Panc1 (cell line): ENCODE measurements around the gene TSPAN5. TPM values are rescaled to one million over a fixed set of nuclear protein-coding genes. Genes with fewer than 3 reads are reported as not detected.
"Not testable (repeated sequence)": the region's sequence is repeated elsewhere in the genome, so short reads cannot be mapped to it uniquely, and the experiment has no call there.

Source experiments
- ATAC-seq: fragments of 200-7000 bp; cut with Tn5 transposase; 2 replicates; pipeline ENCODE4 v1.9.1; 2020; ENCODE audit warnings: mild to moderate bottlenecking, moderate library complexity
- BruUV-seq: library from RNA; stranded (reverse); fragments of 400-500 nt; replicated peaks from 2 replicates; lab custom pipeline; 2021; lab: Mats Ljungman, UMichigan
- CTCF ChIA-PET: fragments of 300-600 bp; sonication (Branson Sonifier 250); formaldehyde crosslinking; loops from one replicate; lab custom pipeline; 2022; ENCODE audit warnings: antibody characterized with exemption; lab: Charles Lee
- POLR2A ChIA-PET: fragments of 300-600 bp; sonication (Branson Sonifier 250); formaldehyde crosslinking; loops from one replicate; lab custom pipeline; 2022; ENCODE audit warnings: antibody characterized with exemption; lab: Charles Lee
- DNase-seq: peaks from one replicate; pipeline ENCODE4 v3.0.0-alpha.2; 2010; ENCODE audit warnings: low read depth, low spot score
- H3K27ac ChIP-seq: 2 replicates; pipeline ENCODE4 v1.5.1; 2011; ENCODE audit warnings: mild to moderate bottlenecking, low read length, inconsistent platforms
- H3K27me3 ChIP-seq: fragments of 200-500 bp; sonication (Bioruptor generic); 2 replicates; pipeline ENCODE4 v1.6.0; 2014; ENCODE audit warnings: low read length, inconsistent platforms; ENCODE audit not compliant: control insufficient read depth, insufficient read depth
- H3K36me3 ChIP-seq: fragments of 200-500 bp; sonication (Bioruptor generic); 2 replicates; pipeline ENCODE4 v1.5.1; 2014; ENCODE audit warnings: inconsistent platforms, mild to moderate bottlenecking, low read length, moderate library complexity; ENCODE audit not compliant: control insufficient read depth, insufficient read depth
- H3K4me1 ChIP-seq: 2 replicates; pipeline ENCODE4 v1.5.1; 2011; ENCODE audit warnings: inconsistent platforms, mild to moderate bottlenecking, low read length, moderate library complexity; ENCODE audit not compliant: control insufficient read depth, insufficient read depth
- H3K4me3 ChIP-seq, 2 experiments: 2 replicates each; pipeline ENCODE4 v1.5.1; 2011 to 2012; ENCODE audit warnings: low read depth in 2 of 2, low read length in 2 of 2, mild to moderate bottlenecking in 2 of 2, inconsistent platforms in 1 of 2, moderate library complexity in 1 of 2
- H3K9me3 ChIP-seq: fragments of 200-500 bp; sonication (Bioruptor generic); 2 replicates; pipeline ENCODE4 v1.5.1; 2014; ENCODE audit warnings: low read depth, mild to moderate bottlenecking, inconsistent platforms, low read length, moderate library complexity; ENCODE audit not compliant: control insufficient read depth, insufficient read depth
- CTCF ChIP-seq: fragments of 450-650 bp; IDR thresholded peaks from 2 replicates; pipeline ENCODE4 v1.5.1; 2017; ENCODE audit warnings: mild to moderate bottlenecking
- POLR2AphosphoS5 ChIP-seq: IDR thresholded peaks from 2 replicates; pipeline ENCODE4 v1.6.1; 2012; ENCODE audit warnings: mild to moderate bottlenecking, low read depth, low read length, moderate library complexity
- REST ChIP-seq, 2 experiments: IDR thresholded peaks; 2 replicates each; pipeline ENCODE4 v1.6.1; 2011 to 2012; ENCODE audit warnings: low read depth in 2 of 2, control low read depth in 1 of 2, low read length in 1 of 2, mild to moderate bottlenecking in 1 of 2, moderate library complexity in 1 of 2; ENCODE audit not compliant: insufficient read depth in 1 of 2
- SIN3A ChIP-seq: IDR thresholded peaks from 2 replicates; pipeline ENCODE4 v1.6.1; 2012; ENCODE audit warnings: low read depth, mild to moderate bottlenecking, low read length, moderate library complexity, borderline replicate concordance; ENCODE audit not compliant: insufficient read depth
- TCF7L2 ChIP-seq: IDR thresholded peaks from 2 replicates; pipeline ENCODE4 v1.6.1; 2011; ENCODE audit warnings: mild to moderate bottlenecking, low read depth, low read length, inconsistent platforms
- in situ Hi-C: cut with HindIII; loops from 2 replicates; pipeline ENCODE4 v1.10.0; 2016; ENCODE audit warnings: low sequenced_read_pairs, low pct_unique_long_range_greater_than_20kb
- intact Hi-C: fragments of 100-400 bp; cut with micrococcal nuclease; formaldehyde crosslinking; loops from one replicate; pipeline ENCODE4 v1.10.0; 2022; ENCODE audit not compliant: unreplicated experiment
- total RNA-seq: library from RNA; stranded (reverse); gene quantifications from one replicate; pipeline ENCODE4 v1.2.1, GENCODE V29; 2021; ENCODE audit not compliant: unreplicated experiment

TSPAN5 gene
- total RNA-seq, 1 experiment from 2014 or later: 61.9 TPM

GRCh38 chr4:98480535-98480934 is 177.9 kb downstream of the TSPAN5 start:
- TF ChIP-seq TCF7L2 (no peak), SIN3A (no peak), POLR2AphosphoS5 (no peak), REST (IDR thresholded peaks at IDR 0.05; ENCODE audit: insufficient read depth in 1 of 2, low read depth in 2 of 2, low read length in 1 of 2) (no peak), CTCF (no peak)
- ATAC-seq (no peak), DNase-seq (no peak)
- CTCF ChIA-PET: no interaction called here
- in situ Hi-C loops (no loop called here), intact Hi-C loops (no loop called here)
- Histone ChIP-seq H3K9me3 (no peaks in the 10 kb centered on the region), H3K4me1 (peaks cover 10% of the 10 kb centered on the region), H3K4me3 (no peak overlapping the region), H3K36me3 (no peaks in the 10 kb centered on the region), H3K27ac (no peak overlapping the region), H3K27me3 (no peaks in the 10 kb centered on the region)
- POLR2A ChIA-PET: no interaction called here
- BruUV-seq: no TSS peak

- POLR2A ChIA-PET, DNase-seq, intact Hi-C loops: not testable (repeated sequence)
These were observed 178.8 kb downstream of the TSPAN5 start for GRCh38 chr4:98479590-98479989.

GRCh38 chr4:98476891-98477290 is 181.5 kb downstream of the TSPAN5 start:
- ChIA-PET CTCF (no interaction called here), POLR2A (no interaction called here)
- TF ChIP-seq TCF7L2 (no peak), REST (IDR thresholded peaks at IDR 0.05; ENCODE audit: insufficient read depth in 1 of 2, low read depth in 2 of 2, low read length in 1 of 2) (no peak), CTCF (no peak), POLR2AphosphoS5 (no peak), SIN3A (no peak)
- peaks cover 3% of the 10 kb centered on the region for H3K36me3 ChIP-seq
- H3K9me3 ChIP-seq: no peaks in the 10 kb centered on the region
- no peak overlapping the region for H3K4me3 ChIP-seq
- H3K27ac ChIP-seq: no peak overlapping the region
- DNase-seq (no peak), ATAC-seq (no peak)
- in situ Hi-C loops (no loop called here), intact Hi-C loops (no loop called here)
- H3K27me3 ChIP-seq: no peaks in the 10 kb centered on the region
- no TSS peak for BruUV-seq
- peaks cover 4% of the 10 kb centered on the region for H3K4me1 ChIP-seq

More at GRCh38 chr4:98479590-98479989, 178.8 kb downstream of the TSPAN5 start:
- H3K4me3 ChIP-seq, H3K9me3 ChIP-seq, H3K27me3 ChIP-seq, BruUV-seq, in situ Hi-C loops, CTCF ChIA-PET, H3K36me3 ChIP-seq, H3K27ac ChIP-seq, ATAC-seq: not testable (repeated sequence)
- H3K4me1 ChIP-seq: peaks cover 10% of the 10 kb centered on the region
